Endothelial cell of umbilical vein (primary cell): ENCODE measurements around the gene KCNA5.

Experiments used
- CTCF ChIP-seq, 2 donors: IDR thresholded peaks; 1 replicate in 1 of 2; 2 replicates in 1 of 2; pipeline ENCODE4 v1.5.1; 2011; ENCODE audit warnings: low read length in 2 of 2, mild to moderate bottlenecking in 2 of 2, moderate library complexity in 2 of 2, control low read depth in 1 of 2, inconsistent platforms in 1 of 2, low read depth in 1 of 2; ENCODE audit not compliant: insufficient read depth in 1 of 2; ENCODE audit errors: extremely low read depth in 1 of 2
- EZH2 ChIP-seq: IDR thresholded peaks from 2 replicates; pipeline ENCODE4 v1.6.1; 2012; ENCODE audit warnings: borderline replicate concordance, low read depth, mild to moderate bottlenecking, moderate library complexity, low read length, inconsistent platforms; ENCODE audit not compliant: severe bottlenecking
- FOS ChIP-seq: IDR thresholded peaks from 2 replicates; pipeline ENCODE4 v1.6.1; 2011; ENCODE audit warnings: mild to moderate bottlenecking, low read length, moderate library complexity, borderline replicate concordance; ENCODE audit not compliant: insufficient read depth
- GATA2 ChIP-seq: IDR thresholded peaks from 2 replicates; pipeline ENCODE4 v1.7.0; 2011; ENCODE audit warnings: low read depth, mild to moderate bottlenecking, moderate library complexity, mixed read lengths, low read length; ENCODE audit not compliant: insufficient read length, insufficient read depth
- JUN ChIP-seq: IDR thresholded peaks from 2 replicates; pipeline ENCODE4 v1.6.1; 2011; ENCODE audit warnings: borderline replicate concordance, low read depth; ENCODE audit not compliant: insufficient read length, insufficient read depth
- MAX ChIP-seq: IDR thresholded peaks from 2 replicates; pipeline ENCODE4 v1.6.1; 2011; ENCODE audit not compliant: insufficient read depth, insufficient read length
- MYC ChIP-seq: IDR thresholded peaks from one replicate; pipeline ENCODE4 v1.6.1; 2011; ENCODE audit warnings: mild to moderate bottlenecking, low read depth, low read length
- POLR2A ChIP-seq: IDR thresholded peaks from 2 replicates; pipeline ENCODE4 v1.6.1; 2012; ENCODE audit warnings: low read depth, mild to moderate bottlenecking, control low read depth, low read length
- POLR2AphosphoS5 ChIP-seq: IDR thresholded peaks from 2 replicates; pipeline ENCODE4 v1.6.1; 2012; ENCODE audit warnings: low read depth, mild to moderate bottlenecking, control low read depth, low read length, moderate library complexity; ENCODE audit not compliant: insufficient read depth

- TF ChIP-seq CTCF (IDR thresholded peaks at IDR 0.05; ENCODE audit: extremely low read depth in 1 of 2, insufficient read depth in 1 of 2, low read depth in 1 of 2, low read length in 2 of 2) (no peak), JUN (no peak), POLR2AphosphoS5 (no peak), GATA2 (no peak), MAX (no peak), POLR2A (no peak), EZH2 (no peak), FOS (no peak), MYC (no peak)
Measured at GRCh38 chr12:5014269-5014668, 29.4 kb upstream of the KCNA5 start.
